NCI-H82 treated with DMSO at 0.1 percent for 48 hours (cell line): ENCODE measurements around the gene SURF6.
"Not testable (repeated sequence)": the region's sequence is repeated elsewhere in the genome, so short reads cannot be mapped to it uniquely, and the experiment has no call there.

Experiments used
- DNase-seq: peaks from one replicate; lab custom pipeline; 2025; ENCODE audit not compliant: unreplicated experiment; lab: John Stamatoyannopoulos, UW

SURF6 gene

GRCh38 chr9:133301253-133302230 is 34.4 kb downstream of the SURF6 start:
- no peak for DNase-seq

DNA sequence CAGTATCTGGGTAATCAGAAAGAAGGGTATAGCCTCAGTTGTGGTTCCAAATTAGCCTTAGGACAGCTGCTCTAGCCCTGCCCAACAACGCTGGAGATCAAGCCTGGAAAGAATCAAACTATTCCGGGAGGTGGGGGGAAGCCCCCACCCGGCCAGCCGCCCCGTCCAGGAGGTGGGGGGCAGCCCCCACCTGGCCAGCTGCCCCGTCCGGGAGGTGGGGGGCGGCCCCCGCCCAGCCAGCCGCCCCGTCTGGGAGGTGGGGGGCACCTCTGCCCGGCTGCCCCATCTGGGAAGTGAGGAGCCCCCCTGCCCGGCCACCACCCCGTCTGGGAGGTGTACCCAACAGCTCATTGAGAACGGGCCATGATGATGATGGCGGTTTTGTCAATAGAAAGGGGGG is 36.0 kb downstream of the SURF6 start:
- DNase-seq: not testable (repeated sequence)

DNA sequence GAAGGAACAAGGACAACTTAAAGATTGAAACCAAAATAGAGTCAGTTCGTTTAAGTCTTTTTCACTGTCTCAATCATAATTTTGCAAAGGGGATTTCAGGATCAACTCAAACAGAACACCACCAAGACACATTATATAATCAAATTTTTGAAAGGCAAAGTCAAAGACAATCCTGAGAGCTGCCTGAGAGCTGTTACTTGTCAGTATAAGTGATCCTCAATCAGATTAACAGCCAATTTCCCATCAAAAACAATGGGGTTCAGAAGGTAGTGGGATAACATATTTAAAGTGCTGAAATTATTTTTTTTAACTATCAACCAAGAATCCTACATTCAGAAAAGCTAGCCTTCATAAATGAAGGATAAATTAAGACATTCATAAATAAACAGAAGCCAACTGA is 41.7 kb downstream of the SURF6 start:
- DNase-seq: no peak

DNA sequence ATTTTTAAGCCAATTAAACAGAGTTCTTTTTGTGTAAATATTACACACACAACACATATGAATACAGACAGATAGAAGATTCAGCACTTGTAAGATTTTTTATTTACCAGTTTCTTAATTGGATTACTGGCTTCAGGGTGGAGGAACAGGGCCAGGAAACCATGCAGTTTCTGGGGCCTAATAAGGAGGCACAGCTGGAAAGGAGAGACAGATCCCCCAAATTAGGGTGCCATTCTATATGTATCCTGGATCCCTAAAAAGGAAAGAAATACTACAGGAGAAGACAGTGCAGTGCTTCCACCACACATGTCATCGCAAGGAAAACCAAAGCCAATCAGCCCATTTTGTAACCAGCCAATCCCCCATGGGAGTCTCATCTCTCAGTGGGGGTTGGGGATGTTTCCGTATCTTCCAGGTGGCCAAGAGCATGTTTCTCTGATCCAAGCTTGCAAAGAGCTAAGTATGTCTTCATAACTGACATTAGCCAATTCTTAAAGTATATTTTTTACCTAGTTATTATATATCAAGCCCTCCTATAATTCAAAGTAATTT is 45.2 kb downstream of the SURF6 start:
- no peak for DNase-seq

GRCh38 chr9:133286523-133286922 is 49.5 kb downstream of the SURF6 start:
- no peak for DNase-seq

DNA sequence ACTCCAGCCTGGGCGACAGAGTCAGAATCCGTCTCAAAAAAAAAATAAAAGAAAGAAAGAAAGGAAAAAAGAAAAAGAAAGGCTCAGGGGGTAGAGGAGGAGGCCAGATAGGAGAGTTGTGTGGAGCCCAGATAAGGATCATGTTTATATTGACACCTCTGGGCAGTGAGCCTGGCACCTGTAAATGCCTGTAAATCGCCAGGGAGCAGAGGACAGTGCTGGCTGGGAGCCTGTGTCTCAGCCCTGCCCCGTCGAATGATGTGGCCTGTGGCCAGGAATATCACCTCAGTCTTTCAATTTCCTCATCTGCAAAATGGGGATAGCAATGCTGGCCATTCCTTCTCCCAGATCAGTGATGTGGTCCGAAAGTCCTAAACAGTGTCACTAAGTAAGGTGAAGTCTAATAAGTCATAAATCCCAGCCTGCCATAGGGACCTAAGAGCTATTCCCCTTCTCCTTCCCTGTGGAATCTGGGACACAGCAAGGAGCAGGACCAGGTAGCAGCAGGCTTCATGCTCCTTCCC is 50.7 kb downstream of the SURF6 start:
- DNase-seq: no peak

DNA sequence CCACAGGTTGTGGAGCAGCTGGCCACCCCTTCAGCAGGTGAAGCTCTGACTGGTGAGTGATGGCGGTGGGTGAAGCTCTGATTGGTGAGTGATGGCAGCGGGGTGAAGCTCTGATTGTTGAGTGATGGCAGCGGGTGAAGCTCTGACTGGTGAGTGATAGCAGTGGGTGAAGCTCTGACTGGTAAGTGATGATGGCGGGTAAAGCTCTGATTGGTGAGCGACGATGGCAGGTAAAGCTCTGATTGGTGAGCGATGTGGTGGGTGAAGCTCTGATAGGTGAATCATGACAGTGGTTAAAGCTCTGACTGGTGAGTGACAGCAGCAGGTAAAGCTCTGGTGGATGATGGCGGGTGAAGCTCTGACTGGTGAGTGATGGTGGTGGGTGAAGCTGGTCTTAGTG is 51.6 kb downstream of the SURF6 start:
- DNase-seq: no peak

DNA sequence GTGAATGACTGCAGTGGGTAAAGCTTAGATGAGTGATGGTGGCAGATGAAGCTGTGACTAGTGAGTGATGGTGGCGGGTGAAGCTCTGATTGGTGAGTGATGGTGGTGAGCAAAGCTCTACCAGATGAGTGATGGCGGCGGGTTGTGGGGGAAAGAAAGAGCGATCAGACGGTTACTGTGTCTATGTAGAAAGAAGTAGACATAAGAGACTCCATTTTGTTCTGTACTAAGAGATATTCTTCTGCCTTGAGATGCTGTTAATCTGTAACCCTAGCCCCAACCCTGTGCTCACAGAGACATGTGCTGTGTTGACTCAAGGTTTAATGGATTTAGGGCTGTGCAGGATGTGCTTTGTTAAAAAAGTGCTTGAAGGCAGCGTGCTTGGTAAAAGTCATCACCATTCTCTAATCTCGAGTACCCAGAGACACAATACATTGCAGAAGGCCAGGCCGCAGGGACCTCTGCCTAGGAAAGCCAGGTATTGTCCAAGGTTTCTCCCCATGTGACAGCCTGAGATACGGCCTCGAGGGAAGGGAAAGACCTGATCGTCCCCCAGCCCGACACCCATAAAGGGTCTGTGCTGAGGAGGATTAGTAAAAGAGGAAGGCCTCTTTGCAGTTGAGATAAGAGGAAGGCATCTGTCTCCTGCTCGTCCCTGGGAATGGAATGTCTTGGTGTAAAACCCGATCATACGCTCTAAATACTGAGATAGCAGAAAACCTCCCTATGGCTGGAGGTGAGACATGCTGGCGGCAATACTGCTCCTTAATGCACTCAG is 52.5 kb downstream of the SURF6 start:
- not testable (repeated sequence) for DNase-seq

GRCh38 chr9:133282464-133283238 is 53.3 kb downstream of the SURF6 start:
- DNase-seq: no peak

DNA sequence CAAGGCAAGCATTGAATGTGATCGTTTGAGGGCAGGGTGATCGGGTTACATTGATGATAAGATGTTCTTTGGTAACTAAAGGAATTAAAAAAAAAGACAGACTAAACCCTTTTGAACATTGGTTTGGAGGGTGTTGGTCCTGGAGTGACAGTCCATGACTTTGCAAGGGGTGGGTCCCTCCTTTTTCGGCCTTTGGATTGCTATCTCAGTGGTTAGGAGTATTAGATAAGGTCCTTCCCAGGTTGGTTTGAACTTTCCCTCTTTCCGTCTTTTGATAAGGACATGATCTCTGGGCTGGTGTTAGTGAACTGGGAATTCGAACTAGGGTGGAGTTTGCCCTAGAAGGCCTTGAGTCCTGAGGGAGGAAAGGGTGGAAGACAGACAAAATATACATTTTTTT is 55.6 kb downstream of the SURF6 start:
- DNase-seq: no peak
